Tibial nerve (tissue), 4 donors: ENCODE results near the gene MITF.

Experiments
- EP300 ChIP-seq, 2 donors: sonication (generic); formaldehyde crosslinking; IDR thresholded peaks; one replicate each; pipeline ENCODE4 v1.6.1; 2017; ENCODE audit warnings: antibody characterized with exemption in 2 of 2, mild to moderate bottlenecking in 1 of 2
- POLR2A ChIP-seq, 2 donors: fragments of 450-650 bp; IDR thresholded peaks; one replicate each; pipeline ENCODE4 v1.6.1; 2017; ENCODE audit warnings: antibody characterized with exemption in 2 of 2, mild to moderate bottlenecking in 2 of 2, moderate library complexity in 2 of 2
- TF ChIP-seq, protein P1 (sequence below), 5 experiments: fragments of 200-600 bp in 3 of 5; fragments of 450-650 bp in 2 of 5; sonication (generic) in 3 of 5; IDR thresholded peaks; one replicate each; pipeline ENCODE4 v1.5.1; 2016 to 2019; ENCODE audit warnings: antibody characterized with exemption in 5 of 5, mild to moderate bottlenecking in 3 of 5, moderate library complexity in 2 of 5

DNA sequence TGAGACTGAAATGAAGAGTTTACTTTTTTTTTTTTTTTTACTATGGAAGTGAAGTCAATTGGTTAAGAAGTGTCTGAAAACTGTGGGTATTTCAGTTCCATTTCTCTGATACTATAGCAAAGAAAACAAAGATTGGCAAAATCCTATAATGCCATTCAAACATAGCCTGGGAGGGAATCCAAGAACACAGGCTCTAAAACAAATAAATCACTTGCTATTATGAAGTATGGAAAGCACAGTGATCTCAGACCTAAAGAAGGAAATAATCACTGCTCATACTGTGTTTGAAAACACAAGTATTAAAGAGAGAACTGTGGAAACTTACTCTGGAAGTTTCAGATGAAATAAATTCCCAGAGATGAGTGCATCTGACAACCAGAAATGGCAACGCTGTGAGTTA lies 272.3 kb downstream of the MITF start:
- TF ChIP-seq, protein P1, sequence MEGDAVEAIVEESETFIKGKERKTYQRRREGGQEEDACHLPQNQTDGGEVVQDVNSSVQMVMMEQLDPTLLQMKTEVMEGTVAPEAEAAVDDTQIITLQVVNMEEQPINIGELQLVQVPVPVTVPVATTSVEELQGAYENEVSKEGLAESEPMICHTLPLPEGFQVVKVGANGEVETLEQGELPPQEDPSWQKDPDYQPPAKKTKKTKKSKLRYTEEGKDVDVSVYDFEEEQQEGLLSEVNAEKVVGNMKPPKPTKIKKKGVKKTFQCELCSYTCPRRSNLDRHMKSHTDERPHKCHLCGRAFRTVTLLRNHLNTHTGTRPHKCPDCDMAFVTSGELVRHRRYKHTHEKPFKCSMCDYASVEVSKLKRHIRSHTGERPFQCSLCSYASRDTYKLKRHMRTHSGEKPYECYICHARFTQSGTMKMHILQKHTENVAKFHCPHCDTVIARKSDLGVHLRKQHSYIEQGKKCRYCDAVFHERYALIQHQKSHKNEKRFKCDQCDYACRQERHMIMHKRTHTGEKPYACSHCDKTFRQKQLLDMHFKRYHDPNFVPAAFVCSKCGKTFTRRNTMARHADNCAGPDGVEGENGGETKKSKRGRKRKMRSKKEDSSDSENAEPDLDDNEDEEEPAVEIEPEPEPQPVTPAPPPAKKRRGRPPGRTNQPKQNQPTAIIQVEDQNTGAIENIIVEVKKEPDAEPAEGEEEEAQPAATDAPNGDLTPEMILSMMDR (IDR thresholded peaks at IDR 0.05): no peak
- TF ChIP-seq POLR2A (IDR thresholded peaks at IDR 0.05) (no peak), EP300 (IDR thresholded peaks at IDR 0.05) (no peak)
